NCI-H2171 treated with DMSO at 0.1 percent for 48 hours (cell line): ENCODE results near the gene XPNPEP1.

ENCODE experiments used
- DNase-seq: peaks from one replicate; lab custom pipeline; 2025; lab: John Stamatoyannopoulos, UW

The XPNPEP1 gene

DNA sequence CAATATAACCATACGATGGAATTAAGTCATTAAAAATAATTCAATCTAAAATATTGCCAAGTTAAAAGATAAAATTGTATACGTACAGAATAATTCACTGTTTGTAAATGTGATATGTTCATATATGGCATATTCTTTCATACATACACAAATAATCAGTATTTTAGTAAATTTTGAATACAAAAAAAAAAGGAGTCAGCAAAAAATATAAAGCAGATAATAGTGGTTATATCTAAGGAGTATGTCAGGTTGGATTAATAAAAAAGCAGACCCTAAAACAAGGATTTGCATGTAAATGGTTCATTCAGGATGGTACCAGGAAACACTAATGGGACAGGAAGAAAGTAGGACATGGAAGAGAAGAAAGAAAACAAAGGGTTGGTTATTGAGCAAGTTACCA, 59.5 kb downstream of the XPNPEP1 start:
- no peak for DNase-seq

- no peak for DNase-seq
These were observed 60.6 kb downstream of the XPNPEP1 start for GRCh38 chr10:109862738-109863137.

GRCh38 chr10:109862041-109862440, 61.3 kb downstream of the XPNPEP1 start:
- no peak for DNase-seq

- DNase-seq: peak; percentile 96
These were observed 62.2 kb downstream of the XPNPEP1 start for GRCh38 chr10:109861081-109861480.

GRCh38 chr10:109859221-109859620, 64.1 kb downstream of the XPNPEP1 start:
- DNase-seq: no peak

DNA sequence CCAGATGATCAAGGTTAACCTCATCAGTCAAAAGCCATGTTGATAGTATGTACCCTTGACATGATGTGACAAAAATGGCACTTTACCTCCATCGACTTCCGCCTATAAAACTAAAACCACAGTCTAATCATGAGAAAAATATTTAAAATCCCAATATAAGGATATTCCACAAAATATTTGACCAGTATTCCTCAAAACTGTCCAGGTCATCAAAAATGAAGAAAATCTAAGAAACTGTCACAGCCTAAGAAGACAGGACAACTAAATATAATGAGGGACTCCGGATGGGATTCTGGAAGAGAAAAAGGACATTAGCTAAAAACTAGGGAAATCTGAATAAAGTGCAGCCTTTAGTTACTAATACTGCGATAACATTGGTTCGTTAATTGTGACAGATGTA, 67.6 kb downstream of the XPNPEP1 start:
- DNase-seq: no peak

DNA sequence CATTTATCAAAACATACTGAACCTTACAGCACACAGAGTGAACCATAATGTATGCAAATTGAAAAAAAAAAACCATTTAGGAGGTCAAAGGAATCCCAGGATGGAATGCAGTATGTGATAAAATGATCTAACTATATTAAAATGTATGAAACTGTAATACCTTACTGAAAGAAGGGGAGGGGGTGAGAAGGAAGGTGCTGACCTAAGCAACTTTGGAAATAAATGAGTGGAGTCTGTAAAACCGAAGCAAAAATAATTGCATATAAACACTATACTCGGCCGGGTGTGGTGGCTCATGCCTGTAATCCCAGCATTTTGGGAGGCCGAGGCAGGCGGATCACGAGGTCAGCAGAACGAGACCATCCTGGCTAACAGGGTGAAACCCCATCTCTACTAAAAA, 69.4 kb downstream of the XPNPEP1 start:
- DNase-seq: no peak

DNA sequence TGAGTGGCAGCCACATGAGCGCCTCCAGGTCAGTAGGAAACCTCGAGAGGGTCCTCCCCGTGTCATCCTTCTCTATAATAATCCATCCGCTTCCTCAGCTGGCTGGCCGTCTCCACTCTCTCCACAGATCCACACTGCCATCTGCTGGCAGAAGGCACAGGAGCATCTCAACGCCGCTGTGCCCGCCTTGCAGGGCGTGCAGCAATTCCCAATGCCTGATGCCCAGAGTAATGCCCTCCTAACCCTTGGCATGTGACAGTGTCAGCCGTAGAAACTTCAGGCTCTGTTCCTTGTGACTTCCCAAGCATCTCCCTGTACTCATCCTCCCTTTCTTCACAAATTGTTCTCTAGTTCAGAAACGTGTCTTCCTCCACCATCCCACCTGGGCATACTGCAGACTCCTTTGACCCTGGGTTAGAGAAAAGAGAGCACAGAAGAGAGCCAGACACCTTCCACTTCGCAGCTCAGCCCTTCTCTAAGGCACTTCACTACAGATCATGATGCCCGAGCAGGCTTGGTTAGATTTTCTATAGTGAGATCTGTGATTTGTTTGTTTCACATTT, 70.8 kb downstream of the XPNPEP1 start:
- DNase-seq: peak; percentile 60

DNA sequence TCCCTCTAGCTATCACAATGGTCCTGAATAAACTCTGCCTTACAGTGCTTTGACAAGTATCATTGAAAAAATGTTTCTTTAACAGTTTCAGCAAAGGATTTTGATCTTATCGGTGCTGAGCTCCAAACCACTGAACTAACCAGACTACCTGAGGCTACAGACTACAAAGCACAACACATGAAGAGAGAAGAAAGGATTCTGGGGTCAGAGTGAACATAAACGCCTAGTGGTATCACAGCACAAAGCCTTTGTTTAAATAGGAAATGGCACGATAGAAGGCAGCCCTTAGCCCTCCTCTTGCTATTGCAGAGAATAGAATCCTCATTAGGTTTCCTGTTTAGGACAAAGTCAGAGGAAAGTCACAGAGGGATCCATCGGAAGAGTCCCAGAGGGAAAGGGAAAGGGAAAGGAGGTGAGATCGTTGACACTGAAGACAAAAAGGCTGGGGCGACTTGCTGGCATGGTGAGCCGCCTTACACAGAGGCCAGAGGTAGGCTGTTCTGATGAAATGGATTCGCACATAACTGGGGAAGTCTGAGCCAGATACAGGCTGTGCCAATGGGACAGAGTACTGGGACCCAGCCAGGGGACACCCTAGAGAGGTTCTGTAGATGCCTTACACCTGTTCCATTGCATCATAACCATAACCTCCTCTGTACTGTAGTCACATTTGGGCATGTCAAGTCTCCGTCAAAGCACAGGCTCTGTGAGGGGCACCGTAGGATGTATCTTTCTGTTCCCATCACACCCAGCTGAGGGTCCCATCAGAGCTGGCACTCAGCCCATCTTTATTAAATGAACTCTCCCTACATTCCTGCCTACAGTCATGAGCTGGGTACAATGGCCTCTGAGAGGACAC, 71.5 kb downstream of the XPNPEP1 start:
- no peak for DNase-seq

GRCh38 chr10:109846832-109847231, 76.5 kb downstream of the XPNPEP1 start:
- no peak for DNase-seq

DNA sequence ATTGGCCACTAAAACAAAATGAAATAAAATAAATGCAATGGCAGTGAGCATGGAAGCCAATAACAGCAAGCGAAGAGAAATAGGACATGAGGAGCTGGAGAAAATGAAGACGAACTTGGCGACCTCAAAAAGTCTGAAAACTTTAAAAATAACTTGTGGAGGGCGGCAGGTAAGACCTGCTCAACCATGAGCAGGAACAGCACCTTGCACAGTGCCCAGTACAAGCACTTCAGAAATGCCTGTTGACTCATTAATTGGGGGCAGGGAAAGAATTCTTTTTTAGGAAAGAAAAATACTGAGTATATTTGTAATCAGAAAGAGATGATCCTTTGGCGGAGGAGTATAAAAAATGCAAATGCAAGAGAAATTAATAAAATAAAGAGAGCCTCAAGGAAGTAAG, 78.0 kb downstream of the XPNPEP1 start:
- DNase-seq: no peak

GRCh38 chr10:109838592-109839244, 84.6 kb downstream of the XPNPEP1 start:
- no peak for DNase-seq

DNA sequence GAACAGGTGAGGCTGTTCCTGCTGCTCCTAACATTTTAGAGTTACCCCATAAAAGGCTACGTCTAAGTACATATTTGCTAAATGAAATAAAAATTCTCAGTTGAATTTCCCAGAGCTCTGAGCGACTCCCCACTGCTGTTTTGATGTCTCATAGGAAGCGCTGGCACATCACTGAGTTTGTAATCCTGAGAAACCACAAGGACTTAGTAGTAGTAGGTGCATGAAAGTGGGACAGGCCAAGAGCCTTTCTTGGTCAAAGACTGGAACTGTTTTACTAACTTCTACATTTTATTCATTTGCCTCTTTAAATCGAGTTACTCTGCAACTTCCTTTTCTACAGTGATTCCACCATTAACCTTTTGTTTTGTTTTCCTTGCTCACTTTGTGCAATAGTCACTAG, 85.9 kb downstream of the XPNPEP1 start:
- DNase-seq: no peak

GRCh38 chr10:109835257-109835656, 88.1 kb downstream of the XPNPEP1 start:
- DNase-seq: no peak

DNA sequence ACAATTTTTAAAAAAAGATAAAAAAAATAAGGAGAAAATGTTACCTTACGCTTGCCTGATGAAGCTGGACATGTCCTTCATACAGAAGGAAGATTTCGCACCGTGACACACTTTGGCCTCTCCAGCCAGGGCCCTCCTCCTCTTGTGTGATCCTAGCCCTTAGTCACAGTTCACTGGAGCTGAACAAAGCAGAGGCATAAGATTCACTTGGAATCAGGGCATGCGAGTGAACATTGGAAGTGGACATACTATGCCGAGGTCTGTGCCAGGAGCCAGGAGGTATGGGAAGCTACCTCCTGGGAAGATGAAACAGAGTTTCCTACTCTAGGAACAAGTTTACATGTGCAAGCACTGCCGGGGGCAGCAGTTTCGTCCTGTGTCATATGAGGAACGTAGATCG, 91.5 kb downstream of the XPNPEP1 start:
- no peak for DNase-seq

- DNase-seq: no peak
These were observed 99.1 kb downstream of the XPNPEP1 start for GRCh38 chr10:109824206-109824605.

DNA sequence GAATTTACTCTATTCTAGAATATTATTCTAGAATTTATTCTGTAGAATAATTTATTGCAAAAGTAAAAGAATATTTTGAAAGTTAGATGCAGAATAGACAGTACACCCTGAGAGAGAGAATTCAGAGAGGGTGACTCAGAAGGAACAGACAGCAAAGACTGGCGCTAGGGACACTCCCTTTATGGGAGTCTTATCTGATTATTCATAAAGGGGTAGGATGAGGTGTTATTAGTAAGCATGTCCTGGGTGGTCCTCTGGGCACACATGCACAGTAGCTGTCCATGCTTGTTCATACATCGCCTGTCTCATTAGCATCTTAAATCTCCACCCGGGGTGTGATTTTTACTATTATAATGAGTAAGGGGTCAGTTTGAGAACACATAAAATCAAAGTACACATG, 100.1 kb downstream of the XPNPEP1 start:
- no peak for DNase-seq

GRCh38 chr10:109821672-109822071, 101.6 kb downstream of the XPNPEP1 start:
- no peak for DNase-seq

DNA sequence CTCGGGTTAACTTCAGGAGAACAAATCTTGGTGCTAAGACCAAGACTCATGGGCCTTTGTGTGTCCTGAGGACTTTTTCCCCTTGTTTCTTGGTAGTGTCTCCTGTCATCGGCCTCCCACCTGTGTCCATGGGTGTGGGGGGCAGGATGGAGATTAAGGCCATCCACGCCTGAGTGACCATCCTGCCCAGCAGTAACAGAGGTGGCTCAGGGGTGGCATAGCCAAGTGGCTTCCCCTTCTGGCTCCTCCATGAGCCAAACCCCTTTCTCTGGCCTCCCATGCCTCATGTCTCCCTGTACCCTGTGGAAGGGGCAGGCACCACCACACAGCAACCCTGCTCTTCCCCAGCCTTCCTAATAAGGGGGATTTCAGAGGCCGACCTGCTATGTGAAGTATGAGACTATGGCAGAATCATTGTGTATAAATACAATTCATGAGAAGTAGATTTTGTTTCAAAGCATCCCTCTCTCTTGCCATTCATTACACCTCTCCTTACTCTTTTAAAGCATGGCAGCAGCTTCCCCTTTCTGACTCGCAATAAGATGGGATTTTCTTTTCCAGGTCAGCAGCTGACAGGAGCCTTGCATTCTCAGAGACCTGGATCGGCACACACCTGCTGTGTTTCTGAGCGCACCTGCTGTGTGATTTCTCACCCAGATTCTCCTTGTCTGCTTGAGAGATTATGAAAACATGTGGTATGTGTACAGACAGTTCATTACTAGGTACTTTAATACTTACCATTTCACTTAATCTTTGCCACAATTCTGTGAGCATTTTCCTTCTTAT, 102.5 kb downstream of the XPNPEP1 start:
- DNase-seq: peak; percentile 36

- DNase-seq: no peak
These were observed 103.5 kb downstream of the XPNPEP1 start for GRCh38 chr10:109819807-109820206.
